ENCODE results near the gene MCF2L2. TPM values are rescaled to one million over a fixed set of nuclear protein-coding genes. Genes with fewer than 3 reads are reported as not detected.

The MCF2L2 gene
- total RNA-seq, 4 donors from 2014 or later: 0.13 to 0.49 (median 0.22) TPM; not detected in 1

- TF ChIP-seq POLR2A (IDR thresholded peaks at IDR 0.05) (no peak), CTCF (IDR thresholded peaks at IDR 0.05) (no peak)
- peak overlapping the region in 1 of 3 donors; percentile 82 for H3K27ac ChIP-seq
- peak overlapping the region in 1 of 3 donors; percentile 66 for H3K4me3 ChIP-seq (replicated peaks in 1 of 3)
- no peak for DNase-seq
- intact Hi-C loops (cut with DNase I): no loop called here
- H3K36me3 ChIP-seq: peaks cover 0 to 3% of the 10 kb centered on the region in 2 donors
- H3K27me3 ChIP-seq: no peaks in the 10 kb centered on the region
- no peaks in the 10 kb centered on the region for H3K9me3 ChIP-seq
- H3K4me1 ChIP-seq: peaks cover 15 to 19% of the 10 kb centered on the region in 2 donors
- WGBS, 2 donors: 56 to 57% methylated on average over 3 of the region's 3 CpGs
These were observed 20.1 kb upstream of the MCF2L2 start for GRCh38 chr3:183448369-183449128.

GRCh38 chr3:183447206-183448001, 19.0 kb upstream of the MCF2L2 start:
- Histone ChIP-seq H3K27me3 (no peaks in the 10 kb centered on the region), H3K4me1 (peaks cover 15 to 19% of the 10 kb centered on the region in 2 donors), H3K36me3 (no peaks in the 10 kb centered on the region), H3K27ac (peak overlapping the region; percentile 67 to 82 (median 79)), H3K4me3 (replicated peaks in 1 of 3) (peak overlapping the region; percentile 63 to 75 (median 66)), H3K9me3 (no peaks in the 10 kb centered on the region)
- DNase-seq: peak; percentile 93 to 94
- WGBS, 2 donors: 0 to 2% methylated on average over 39 to 41 of the region's 54 CpGs
- intact Hi-C loops (cut with DNase I): no loop called here
- peak in 1 of 6 experiments; percentile 11 for TF ChIP-seq CTCF (IDR thresholded peaks at IDR 0.05)
- TF ChIP-seq POLR2A (IDR thresholded peaks at IDR 0.05): peak in 1 of 2 donors; percentile 86

GRCh38 chr3:183446838-183447205, 18.4 kb upstream of the MCF2L2 start:
- H3K4me1 ChIP-seq: peaks cover 15 to 19% of the 10 kb centered on the region in 2 donors
- H3K9me3 ChIP-seq: no peaks in the 10 kb centered on the region
- H3K27me3 ChIP-seq: no peaks in the 10 kb centered on the region
- intact Hi-C loops (cut with DNase I): no loop called here
- H3K4me3 ChIP-seq (replicated peaks in 1 of 3): peak overlapping the region in 2 of 3 donors; percentile 66 to 75
- no peak for DNase-seq
- WGBS, 2 donors: 95 to 98% methylated on average over 2 of the region's 2 CpGs
- no peak for TF ChIP-seq POLR2A (IDR thresholded peaks at IDR 0.05)
- no peak for TF ChIP-seq CTCF (IDR thresholded peaks at IDR 0.05)
- H3K27ac ChIP-seq: peak overlapping the region in 2 of 3 donors; percentile 67 to 82
- H3K36me3 ChIP-seq: no peaks in the 10 kb centered on the region

GRCh38 chr3:183444748-183445147, 16.3 kb upstream of the MCF2L2 start:
- H3K36me3 ChIP-seq: no peaks in the 10 kb centered on the region
- peaks cover 15 to 17% of the 10 kb centered on the region in 2 donors for H3K4me1 ChIP-seq
- no peak for DNase-seq
- H3K9me3 ChIP-seq: no peaks in the 10 kb centered on the region
- no peak for TF ChIP-seq CTCF (IDR thresholded peaks at IDR 0.05)
- TF ChIP-seq POLR2A (IDR thresholded peaks at IDR 0.05): no peak
- H3K4me3 ChIP-seq (replicated peaks in 1 of 3): no peak overlapping the region
- no peak overlapping the region for H3K27ac ChIP-seq
- intact Hi-C loops (cut with DNase I): no loop called here
- 91 to 92% methylated on average over 1 of the region's 1 CpG for WGBS, 2 donors
- no peaks in the 10 kb centered on the region for H3K27me3 ChIP-seq

All from thyroid gland (tissue), 4 donors.